ENCODE results near the gene SOX5. TPM values are rescaled to one million over a fixed set of nuclear protein-coding genes. Genes with fewer than 3 reads are reported as not detected.

The SOX5 gene
- total RNA-seq, 1 donor from 2014 or later: 86.8 TPM

DNA sequence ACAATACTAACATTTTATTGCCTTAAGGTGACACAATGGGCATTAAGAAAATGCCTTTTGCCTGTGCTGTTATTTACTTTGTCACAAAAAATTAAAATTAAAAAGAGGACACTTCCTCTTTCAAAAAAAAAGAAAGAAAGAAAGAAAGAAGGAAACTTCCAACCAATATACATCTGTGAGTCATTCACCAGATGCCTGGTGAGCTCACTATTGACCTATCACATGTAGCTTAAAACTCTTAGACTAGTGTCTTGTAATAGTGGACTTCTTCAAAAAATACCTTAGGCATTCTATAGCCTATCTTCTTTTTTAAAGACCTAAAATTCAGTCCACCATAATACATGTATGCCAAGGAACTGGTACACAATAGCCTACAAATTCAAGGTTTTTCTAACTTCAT lies 4.9 kb upstream of the SOX5 start:
- Mint-ChIP-seq H3K27me3 (ENCODE audit: low read depth) (no peaks in the 10 kb centered on the region), H3K27ac (ENCODE audit: unreplicated experiment) (no peak overlapping the region), H3K9me3 (peaks cover 11% of the 10 kb centered on the region), H3K4me3 (no peak overlapping the region), H3K36me3 (ENCODE audit: low read depth) (peaks cover 9% of the 10 kb centered on the region), H3K4me1 (no peaks in the 10 kb centered on the region)
- DNase-seq (ENCODE audit: low read depth, low spot score): no peak
- TF ChIP-seq, protein P1, sequence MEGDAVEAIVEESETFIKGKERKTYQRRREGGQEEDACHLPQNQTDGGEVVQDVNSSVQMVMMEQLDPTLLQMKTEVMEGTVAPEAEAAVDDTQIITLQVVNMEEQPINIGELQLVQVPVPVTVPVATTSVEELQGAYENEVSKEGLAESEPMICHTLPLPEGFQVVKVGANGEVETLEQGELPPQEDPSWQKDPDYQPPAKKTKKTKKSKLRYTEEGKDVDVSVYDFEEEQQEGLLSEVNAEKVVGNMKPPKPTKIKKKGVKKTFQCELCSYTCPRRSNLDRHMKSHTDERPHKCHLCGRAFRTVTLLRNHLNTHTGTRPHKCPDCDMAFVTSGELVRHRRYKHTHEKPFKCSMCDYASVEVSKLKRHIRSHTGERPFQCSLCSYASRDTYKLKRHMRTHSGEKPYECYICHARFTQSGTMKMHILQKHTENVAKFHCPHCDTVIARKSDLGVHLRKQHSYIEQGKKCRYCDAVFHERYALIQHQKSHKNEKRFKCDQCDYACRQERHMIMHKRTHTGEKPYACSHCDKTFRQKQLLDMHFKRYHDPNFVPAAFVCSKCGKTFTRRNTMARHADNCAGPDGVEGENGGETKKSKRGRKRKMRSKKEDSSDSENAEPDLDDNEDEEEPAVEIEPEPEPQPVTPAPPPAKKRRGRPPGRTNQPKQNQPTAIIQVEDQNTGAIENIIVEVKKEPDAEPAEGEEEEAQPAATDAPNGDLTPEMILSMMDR (conservative IDR thresholded peaks at IDR 0.05): no peak

DNA sequence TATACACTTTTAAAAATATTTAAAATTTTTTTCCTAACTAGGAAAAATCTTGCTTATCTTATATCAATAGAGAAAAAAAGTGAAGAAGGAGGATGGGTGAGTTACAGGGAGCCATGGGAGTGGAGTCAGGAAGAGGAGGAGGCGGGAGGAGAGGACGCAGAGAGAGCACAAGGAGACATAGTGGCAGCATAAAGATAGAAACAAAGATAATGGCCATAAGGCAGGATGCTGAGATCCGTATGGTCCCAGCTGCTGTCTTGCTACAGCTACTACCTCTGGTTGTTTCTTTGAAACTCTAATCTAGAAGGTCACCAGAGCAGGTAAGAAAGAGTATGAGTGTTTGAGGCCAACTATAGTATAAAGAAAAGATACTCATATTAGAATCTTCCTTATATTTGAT lies 2.6 kb upstream of the SOX5 start:
- Mint-ChIP-seq H3K27me3 (ENCODE audit: low read depth) (no peaks in the 10 kb centered on the region), H3K9me3 (peaks cover 11% of the 10 kb centered on the region), H3K27ac (ENCODE audit: unreplicated experiment) (peak overlapping the region; percentile 95), H3K36me3 (ENCODE audit: low read depth) (peaks cover 9% of the 10 kb centered on the region), H3K4me3 (peak overlapping the region; percentile 79), H3K4me1 (peaks cover 5% of the 10 kb centered on the region)
- TF ChIP-seq, protein P1 (conservative IDR thresholded peaks at IDR 0.05): no peak
- DNase-seq (ENCODE audit: low read depth, low spot score): no peak

DNA sequence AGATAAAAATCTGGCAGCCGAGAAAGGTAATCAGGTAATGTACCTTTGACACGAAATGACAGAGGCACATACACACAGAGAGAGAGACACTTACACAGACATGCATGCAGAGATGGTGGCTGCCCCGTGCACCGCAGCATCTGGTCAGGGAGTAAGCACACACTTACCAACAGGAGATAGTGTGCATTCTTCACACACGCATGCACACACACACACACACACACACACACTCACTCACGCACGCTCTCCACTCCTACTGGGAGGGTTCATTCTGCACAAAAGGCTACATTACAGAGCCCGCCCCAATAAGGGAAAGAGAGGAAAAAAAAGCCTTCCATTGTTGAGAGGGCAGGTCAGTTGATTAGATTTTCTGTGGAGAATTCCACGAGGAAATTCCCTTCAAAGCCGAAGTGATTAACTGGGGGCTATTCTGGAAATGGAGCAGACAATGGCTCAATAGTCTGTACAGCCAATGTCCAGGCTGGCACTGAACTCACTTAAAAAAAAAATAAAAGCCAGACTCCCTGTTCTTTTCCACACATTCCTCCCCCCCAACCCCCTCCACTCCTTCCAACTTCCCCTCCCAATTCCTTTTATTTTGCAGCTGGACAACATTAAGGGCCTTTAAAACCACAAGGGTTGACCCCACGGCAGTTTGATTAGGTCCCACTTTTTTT lies 1.4 kb upstream of the SOX5 start:
- TF ChIP-seq, protein P1 (conservative IDR thresholded peaks at IDR 0.05): no peak
- Mint-ChIP-seq H3K27ac (ENCODE audit: unreplicated experiment) (no peak overlapping the region), H3K27me3 (ENCODE audit: low read depth) (no peaks in the 10 kb centered on the region), H3K4me3 (no peak overlapping the region), H3K36me3 (ENCODE audit: low read depth) (peaks cover 2% of the 10 kb centered on the region), H3K4me1 (peaks cover 13% of the 10 kb centered on the region), H3K9me3 (peaks cover 6% of the 10 kb centered on the region)
- DNase-seq (ENCODE audit: low read depth, low spot score): peak; percentile 45

DNA sequence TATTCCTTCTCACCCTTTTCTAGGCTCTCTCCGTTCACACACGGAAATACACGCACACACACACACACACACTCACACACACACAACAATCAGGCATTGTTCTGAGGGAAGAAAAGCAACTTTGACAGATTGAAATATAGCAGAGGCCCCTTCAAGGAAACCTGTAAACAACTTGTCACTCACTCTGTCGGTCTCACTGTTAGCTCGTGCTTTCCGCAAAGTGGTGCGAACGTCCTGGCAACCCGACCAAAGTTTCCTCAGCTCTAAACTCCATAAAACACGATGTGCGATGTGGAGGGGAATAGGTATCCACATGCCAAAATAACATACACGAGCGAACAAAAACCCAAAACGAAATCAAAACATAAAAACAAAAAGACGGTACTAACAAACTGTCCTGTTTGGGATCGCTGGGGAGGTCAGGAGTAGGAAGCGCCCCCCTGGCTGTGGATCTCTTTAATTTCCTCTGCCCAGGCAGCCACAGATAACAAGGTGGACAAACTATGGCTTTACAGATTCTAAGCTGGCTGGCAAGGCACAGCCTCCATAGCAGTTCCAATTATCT lies 822 bp upstream of the SOX5 start:
- peaks cover 13% of the 10 kb centered on the region for H3K4me1 Mint-ChIP-seq
- no peak overlapping the region for H3K27ac Mint-ChIP-seq (ENCODE audit: unreplicated experiment)
- no peak overlapping the region for H3K4me3 Mint-ChIP-seq
- H3K9me3 Mint-ChIP-seq: no peaks in the 10 kb centered on the region
- H3K36me3 Mint-ChIP-seq (ENCODE audit: low read depth): no peaks in the 10 kb centered on the region
- TF ChIP-seq, protein P1 (conservative IDR thresholded peaks at IDR 0.05): peak; percentile 14
- peak; percentile 29 for DNase-seq (ENCODE audit: low read depth, low spot score)
- no peaks in the 10 kb centered on the region for H3K27me3 Mint-ChIP-seq (ENCODE audit: low read depth)

DNA sequence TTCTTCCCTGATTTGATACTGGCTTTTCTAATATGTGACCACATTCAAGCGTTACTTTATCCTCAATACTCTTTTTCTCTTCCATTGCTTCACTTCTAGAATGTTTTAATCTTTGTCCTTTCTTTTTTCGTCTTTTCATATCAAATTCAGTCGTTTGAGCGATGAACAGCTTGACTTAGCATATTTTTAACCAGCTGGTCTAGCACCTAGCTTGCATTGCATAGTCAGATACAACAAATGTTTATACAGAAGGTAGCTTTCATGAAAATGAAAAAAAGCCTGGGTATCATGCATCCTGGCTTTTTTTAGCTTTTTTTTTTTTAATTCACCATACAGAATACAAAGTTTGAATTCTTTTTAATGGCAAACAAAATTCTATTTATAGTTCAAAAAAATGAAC lies 1.2 kb downstream of the SOX5 start:
- H3K27ac Mint-ChIP-seq (ENCODE audit: unreplicated experiment): no peak overlapping the region
- H3K36me3 Mint-ChIP-seq (ENCODE audit: low read depth): no peaks in the 10 kb centered on the region
- no peaks in the 10 kb centered on the region for H3K9me3 Mint-ChIP-seq
- DNase-seq (ENCODE audit: low read depth, low spot score): no peak
- H3K4me3 Mint-ChIP-seq: no peak overlapping the region
- H3K27me3 Mint-ChIP-seq (ENCODE audit: low read depth): no peaks in the 10 kb centered on the region
- TF ChIP-seq, protein P1 (conservative IDR thresholded peaks at IDR 0.05): no peak
- peaks cover 32% of the 10 kb centered on the region for H3K4me1 Mint-ChIP-seq

All from neural crest cell (in vitro differentiated cells).